Calu3 (cell line): ENCODE data around the gene FSIP1. TPM values are rescaled to one million over a fixed set of nuclear protein-coding genes. Genes with fewer than 3 reads are reported as not detected.

Source experiments
- BruUV-seq: library from RNA; stranded (reverse); fragments of 400-500 nt; replicated peaks from 2 replicates; lab custom pipeline; 2021; lab: Mats Ljungman, UMichigan
- CTCF ChIA-PET: fragments of 300-600 bp; sonication (Branson Sonifier 250); formaldehyde crosslinking; loops from one replicate; lab custom pipeline; 2022; ENCODE audit warnings: antibody characterized with exemption; lab: Charles Lee
- DNase-seq: peaks from one replicate; pipeline ENCODE4 v3.0.0; 2022
- H3K27ac Mint-ChIP-seq: one replicate; pipeline ENCODE4 v1.8.0; 2022; ENCODE audit warnings: mixed read lengths; ENCODE audit not compliant: unreplicated experiment
- H3K27me3 Mint-ChIP-seq: one replicate; pipeline ENCODE4 v1.8.0; 2022; ENCODE audit warnings: mixed read lengths; ENCODE audit not compliant: unreplicated experiment
- H3K36me3 Mint-ChIP-seq: one replicate; pipeline ENCODE4 v1.8.0; 2022; ENCODE audit warnings: mild to moderate bottlenecking, moderate library complexity, mixed read lengths; ENCODE audit not compliant: insufficient read depth, unreplicated experiment
- H3K4me1 Mint-ChIP-seq: one replicate; pipeline ENCODE4 v1.8.0; 2022; ENCODE audit warnings: mild to moderate bottlenecking, low read depth, mixed read lengths; ENCODE audit not compliant: unreplicated experiment
- H3K4me3 Mint-ChIP-seq: one replicate; pipeline ENCODE4 v1.8.0; 2022; ENCODE audit warnings: mild to moderate bottlenecking, low read depth, moderate library complexity, mixed read lengths; ENCODE audit not compliant: unreplicated experiment
- H3K9me3 Mint-ChIP-seq: one replicate; pipeline ENCODE4 v1.8.0; 2022; ENCODE audit warnings: low read depth, mixed read lengths; ENCODE audit not compliant: unreplicated experiment
- CTCF ChIP-seq: fragments of 200-600 bp; IDR thresholded peaks from one replicate; pipeline ENCODE4 v1.8.0; 2022; ENCODE audit warnings: antibody characterized with exemption; ENCODE audit not compliant: unreplicated experiment
- intact Hi-C: fragments of 100-400 bp; cut with micrococcal nuclease; formaldehyde crosslinking; loops from one replicate; pipeline ENCODE4 v1.10.0; 2022; ENCODE audit not compliant: unreplicated experiment
- total RNA-seq: library from RNA; stranded (reverse); gene quantifications from 2 replicates; pipeline ENCODE4 v1.2.3, GENCODE V29; 2022

The FSIP1 gene
- total RNA-seq, 1 experiment from 2014 or later = 0.28 TPM

- no peak for TF ChIP-seq CTCF
- no TSS peak for BruUV-seq
- H3K27ac Mint-ChIP-seq = no peak overlapping the region
- intact Hi-C loops = loop anchor here (10.0 kb wide), 2 partner anchors 184 to 594 kb away; no protein-coding TSS in a partner anchor
- H3K27me3 Mint-ChIP-seq = no peaks in the 10 kb centered on the region
- H3K36me3 Mint-ChIP-seq = peaks cover 9% of the 10 kb centered on the region
- CTCF ChIA-PET = no interaction called here
- DNase-seq = no peak
- H3K4me1 Mint-ChIP-seq = no peaks in the 10 kb centered on the region
- H3K9me3 Mint-ChIP-seq = no peaks in the 10 kb centered on the region
- H3K4me3 Mint-ChIP-seq = no peak overlapping the region
These were observed 194.0 kb downstream of the FSIP1 start for GRCh38 chr15:39588531-39589192.

GRCh38 chr15:39587731-39588530, 194.7 kb downstream of the FSIP1 start:
- no peak for DNase-seq
- intact Hi-C loops = loop anchor here (10.0 kb wide), 2 partner anchors 183 to 593 kb away; no protein-coding TSS in a partner anchor
- CTCF ChIA-PET = no interaction called here
- no TSS peak for BruUV-seq
- H3K27ac Mint-ChIP-seq = no peak overlapping the region
- H3K9me3 Mint-ChIP-seq = no peaks in the 10 kb centered on the region
- peaks cover 13% of the 10 kb centered on the region for H3K36me3 Mint-ChIP-seq
- TF ChIP-seq CTCF = no peak
- H3K4me3 Mint-ChIP-seq = no peak overlapping the region
- no peaks in the 10 kb centered on the region for H3K27me3 Mint-ChIP-seq
- H3K4me1 Mint-ChIP-seq = no peaks in the 10 kb centered on the region

GRCh38 chr15:39587096-39587721, 195.4 kb downstream of the FSIP1 start:
- no peak for DNase-seq
- H3K36me3 Mint-ChIP-seq = peaks cover 13% of the 10 kb centered on the region
- intact Hi-C loops = loop anchor here (10.0 kb wide), 2 partner anchors 182 to 592 kb away; no protein-coding TSS in a partner anchor
- no peak for TF ChIP-seq CTCF
- no TSS peak for BruUV-seq
- H3K4me1 Mint-ChIP-seq = no peaks in the 10 kb centered on the region
- H3K9me3 Mint-ChIP-seq = no peaks in the 10 kb centered on the region
- H3K4me3 Mint-ChIP-seq = no peak overlapping the region
- CTCF ChIA-PET = no interaction called here
- H3K27me3 Mint-ChIP-seq = no peaks in the 10 kb centered on the region
- H3K27ac Mint-ChIP-seq = no peak overlapping the region

- intact Hi-C loops = loop anchor here (10.0 kb wide), 2 partner anchors 182 to 592 kb away; no protein-coding TSS in a partner anchor
- H3K27me3 Mint-ChIP-seq = no peaks in the 10 kb centered on the region
- H3K4me1 Mint-ChIP-seq = no peaks in the 10 kb centered on the region
- CTCF ChIA-PET = no interaction called here
- no peak for DNase-seq
- no peak overlapping the region for H3K27ac Mint-ChIP-seq
- H3K36me3 Mint-ChIP-seq = peaks cover 20% of the 10 kb centered on the region
- no peak for TF ChIP-seq CTCF
- no peak overlapping the region for H3K4me3 Mint-ChIP-seq
- no TSS peak for BruUV-seq
- H3K9me3 Mint-ChIP-seq = no peaks in the 10 kb centered on the region
These were observed 196.1 kb downstream of the FSIP1 start for GRCh38 chr15:39586387-39587095.
